Measurements from ENCODE around the gene VPS45.

Gene VPS45

DNA sequence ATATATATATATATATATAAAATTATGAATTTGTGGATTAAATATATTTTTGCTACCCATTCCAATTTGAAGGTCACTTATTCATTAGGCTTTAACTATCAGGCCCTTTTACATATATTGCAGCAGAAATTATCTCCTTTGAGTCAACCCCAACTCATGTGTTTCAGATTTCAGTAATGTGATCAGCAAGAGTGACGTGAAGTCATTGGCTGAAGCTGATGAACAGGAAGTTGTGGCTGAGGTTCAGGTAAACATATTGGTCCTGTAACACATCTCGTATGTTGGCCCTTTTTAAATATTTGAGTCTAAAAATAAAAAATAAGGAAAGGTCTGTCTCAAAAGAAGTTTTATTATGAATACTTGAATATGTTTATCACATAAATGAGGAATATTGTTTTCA, 8.5 kb downstream of the VPS45 start:
- no peak for FAIRE-seq

DNA sequence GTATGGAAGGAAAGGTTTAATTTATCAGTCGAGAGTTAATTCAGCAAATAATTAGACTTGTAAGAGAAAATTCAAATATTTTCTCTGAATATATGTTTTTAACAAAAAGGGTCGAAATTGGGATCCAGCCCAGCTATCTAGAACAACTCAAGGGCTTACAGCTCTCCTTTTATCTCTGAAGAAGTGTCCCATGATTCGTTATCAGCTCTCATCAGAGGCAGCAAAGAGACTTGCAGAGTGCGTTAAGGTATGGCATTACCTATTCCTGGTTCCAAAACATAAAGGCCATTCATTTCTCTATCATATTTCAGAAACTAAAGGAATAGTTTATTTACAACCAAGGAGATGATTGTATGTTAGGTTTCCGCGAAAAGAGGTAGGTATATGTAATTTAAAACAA, 9.4 kb downstream of the VPS45 start:
- FAIRE-seq: no peak

GRCh38 chr1:150080784-150081183, 13.2 kb downstream of the VPS45 start:
- FAIRE-seq: no peak

DNA sequence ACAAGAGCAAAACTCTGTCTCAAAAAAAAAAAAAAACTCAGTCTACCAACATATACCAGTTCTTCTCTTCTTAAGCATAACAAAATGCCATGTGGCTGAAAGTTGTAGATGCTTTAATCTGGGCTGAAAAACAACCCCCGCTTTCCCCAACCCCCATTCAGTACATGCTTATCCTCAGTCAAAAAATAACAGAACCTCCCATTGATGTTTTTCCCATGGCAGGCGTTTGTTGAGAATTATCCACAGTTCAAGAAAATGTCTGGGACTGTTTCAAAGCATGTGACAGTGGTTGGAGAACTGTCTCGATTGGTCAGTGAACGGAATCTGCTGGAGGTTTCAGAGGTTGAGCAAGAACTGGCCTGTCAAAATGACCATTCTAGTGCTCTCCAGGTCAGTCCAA, 14.9 kb downstream of the VPS45 start:
- FAIRE-seq: no peak

- FAIRE-seq: no peak
These were observed 16.3 kb downstream of the VPS45 start for GRCh38 chr1:150083907-150084306.

GRCh38 chr1:150085406-150085805, 17.8 kb downstream of the VPS45 start:
- FAIRE-seq: no peak

GRCh38 chr1:150087415-150087814, 19.8 kb downstream of the VPS45 start:
- no peak for FAIRE-seq

DNA sequence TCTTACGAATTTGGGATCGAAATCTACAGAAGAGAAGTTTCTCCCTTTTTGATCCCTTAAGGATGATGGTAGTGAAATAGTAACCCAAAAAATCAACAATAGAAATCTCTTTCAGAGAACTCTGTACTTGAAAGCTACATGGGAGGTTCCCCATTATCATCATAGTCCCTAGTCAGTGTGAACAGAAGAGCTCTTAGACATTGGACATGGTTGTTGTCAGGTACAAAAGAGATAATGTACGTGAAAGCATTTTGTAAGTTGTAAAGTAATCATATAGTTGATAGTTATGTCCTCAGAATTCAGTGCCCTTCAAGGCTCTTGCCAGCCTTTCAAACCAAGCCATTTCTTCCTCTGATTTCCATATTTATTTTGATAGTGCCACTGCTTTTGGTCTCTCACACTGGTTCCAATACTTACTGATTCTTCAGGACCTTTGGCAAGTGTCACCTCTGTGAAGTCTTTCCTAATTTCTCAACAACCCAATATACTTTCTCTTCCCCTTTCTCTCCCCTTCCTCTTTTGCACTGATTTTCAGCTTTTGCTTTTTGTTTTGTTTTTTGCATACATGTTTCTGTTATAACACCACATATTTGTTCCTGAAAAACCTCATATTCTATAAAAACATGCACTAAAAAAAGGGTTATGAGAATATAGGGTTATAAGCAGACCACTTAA, 22.4 kb downstream of the VPS45 start:
- FAIRE-seq: no peak

- no peak for FAIRE-seq
These were observed 24.7 kb downstream of the VPS45 start for GRCh38 chr1:150092180-150092791.

DNA sequence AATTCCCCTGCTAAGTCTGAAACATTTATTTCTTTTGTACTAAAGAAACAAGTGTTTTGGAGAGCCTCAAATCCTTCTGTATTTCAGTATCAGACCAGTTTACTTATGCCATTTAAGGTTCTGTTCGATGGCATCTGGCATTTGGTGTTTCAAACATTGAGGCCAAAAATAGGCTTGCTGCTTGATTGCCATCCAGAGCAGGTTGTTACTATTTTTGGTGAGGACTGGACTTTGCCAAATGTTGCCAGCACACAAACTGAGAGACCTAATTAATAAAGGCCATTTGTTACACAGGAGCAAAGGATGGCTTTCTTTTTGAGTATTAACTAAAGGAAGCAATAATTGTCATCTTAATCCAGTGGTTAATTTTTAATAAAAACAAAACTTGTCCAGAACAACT, 26.2 kb downstream of the VPS45 start:
- FAIRE-seq: no peak

DNA sequence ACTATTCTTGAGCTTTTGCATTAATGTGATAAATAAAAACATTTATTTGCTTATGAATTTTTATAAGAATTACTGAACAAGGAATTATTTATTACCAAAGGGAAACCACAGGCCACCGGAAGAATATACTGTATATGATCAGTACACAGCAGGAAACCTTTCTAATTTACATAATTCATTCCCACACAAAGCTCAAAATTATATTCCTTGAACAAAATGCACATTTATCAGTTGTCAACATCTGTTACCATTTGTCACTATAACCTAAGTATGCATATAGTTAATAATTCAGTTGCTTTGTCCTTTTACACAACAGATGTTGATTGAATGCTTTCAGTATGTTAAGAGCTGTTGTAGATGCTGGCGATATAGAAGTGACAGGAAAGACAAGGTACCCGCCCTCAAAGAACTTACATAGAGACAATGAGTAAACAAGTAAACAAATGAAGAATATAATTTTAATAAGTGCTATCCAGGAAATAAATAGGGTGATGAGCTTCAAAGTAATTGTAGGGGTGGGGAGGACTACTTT, 27.2 kb downstream of the VPS45 start:
- FAIRE-seq: no peak

DNA sequence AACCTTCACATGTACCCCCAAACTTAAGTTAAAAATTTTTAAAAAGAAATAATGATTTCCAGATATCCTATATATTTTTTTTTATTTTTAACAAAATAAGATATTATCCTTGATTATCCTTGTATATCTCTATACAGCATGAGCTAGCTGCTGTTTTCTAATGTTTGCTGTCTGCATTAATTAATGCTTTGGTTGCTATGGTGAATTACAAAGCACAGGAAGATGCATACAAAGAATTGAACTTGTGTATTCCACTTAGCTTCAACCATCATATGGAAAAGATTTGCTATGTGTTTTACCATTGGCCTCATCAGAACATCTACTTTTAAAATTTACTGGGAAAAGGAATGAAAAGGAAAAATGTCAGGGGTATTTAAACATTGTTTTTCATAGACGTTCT, 35.4 kb downstream of the VPS45 start:
- no peak for FAIRE-seq

- FAIRE-seq: no peak
These were observed 38.8 kb downstream of the VPS45 start for GRCh38 chr1:150106341-150106740.

- FAIRE-seq: no peak
These were observed 42.0 kb downstream of the VPS45 start for GRCh38 chr1:150109586-150109985.

- no peak for FAIRE-seq
These were observed 42.5 kb downstream of the VPS45 start for GRCh38 chr1:150110116-150110515.

- no peak for FAIRE-seq
These were observed 44.1 kb downstream of the VPS45 start for GRCh38 chr1:150111670-150112069.

DNA sequence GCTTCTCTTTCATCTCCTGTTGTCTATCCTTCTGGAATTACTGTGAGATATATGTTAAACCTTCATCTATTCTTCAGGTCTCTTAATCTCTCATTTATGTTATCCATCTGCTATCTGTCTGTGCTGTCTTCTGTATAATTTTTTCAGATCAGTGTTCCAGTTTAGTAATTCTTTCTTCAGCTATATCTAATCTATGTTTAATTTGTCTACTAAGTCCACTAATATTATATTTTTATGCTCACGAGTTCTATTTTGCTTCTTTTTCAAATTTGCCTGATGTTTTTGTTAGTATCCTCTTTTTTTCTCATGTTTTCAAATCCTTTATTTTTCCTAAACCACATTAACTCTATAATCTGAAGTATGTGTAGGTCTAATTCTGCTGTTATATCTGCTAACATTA, 47.5 kb downstream of the VPS45 start:
- no peak for FAIRE-seq

DNA sequence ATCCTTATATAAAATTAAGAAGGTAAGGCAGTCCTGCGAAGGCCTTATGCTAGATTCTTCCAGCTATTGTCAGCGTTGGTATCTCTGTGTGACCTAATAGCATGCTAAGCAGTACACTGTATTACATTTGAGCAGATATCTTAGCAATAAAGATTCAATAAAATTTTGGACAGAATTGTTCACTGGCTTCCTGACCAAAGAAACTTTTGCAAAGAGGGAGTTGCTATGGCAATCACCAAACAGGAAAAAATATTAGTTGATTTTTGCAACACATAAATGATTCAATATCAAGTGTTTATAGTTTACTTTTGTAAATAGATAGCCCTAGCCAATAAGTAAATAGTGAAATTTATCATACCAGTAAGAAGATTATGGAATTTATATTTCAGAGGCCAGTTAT, 51.1 kb downstream of the VPS45 start:
- FAIRE-seq: no peak

DNA sequence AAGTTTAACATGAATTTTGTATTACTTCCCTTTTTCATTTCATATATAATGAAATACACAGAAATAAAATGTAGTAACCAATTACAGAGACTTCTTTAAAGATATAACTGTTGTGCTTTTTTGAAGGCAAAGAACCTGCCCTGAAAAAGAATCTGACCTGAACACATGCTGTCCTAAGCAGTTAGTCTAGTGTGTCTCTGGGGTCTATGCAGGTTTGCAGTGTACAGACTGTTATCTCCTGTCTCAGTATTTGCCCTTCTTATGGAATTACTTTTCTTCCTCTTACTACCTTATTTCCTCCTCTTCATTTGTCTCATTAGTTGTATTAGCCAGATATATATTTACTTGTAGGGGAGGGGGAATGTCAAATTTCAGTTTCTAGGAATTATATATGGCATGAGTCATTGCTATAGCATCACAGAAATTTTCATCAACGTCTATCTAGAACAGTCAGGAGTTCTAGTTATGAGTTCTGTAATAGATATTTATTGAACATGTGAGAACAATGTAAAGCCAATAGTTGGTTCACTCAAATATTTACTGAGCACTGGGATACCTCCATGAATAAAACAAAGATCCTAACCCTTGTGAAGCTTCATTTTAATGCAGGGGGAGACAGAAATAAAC, 53.8 kb downstream of the VPS45 start:
- FAIRE-seq: no peak

DNA sequence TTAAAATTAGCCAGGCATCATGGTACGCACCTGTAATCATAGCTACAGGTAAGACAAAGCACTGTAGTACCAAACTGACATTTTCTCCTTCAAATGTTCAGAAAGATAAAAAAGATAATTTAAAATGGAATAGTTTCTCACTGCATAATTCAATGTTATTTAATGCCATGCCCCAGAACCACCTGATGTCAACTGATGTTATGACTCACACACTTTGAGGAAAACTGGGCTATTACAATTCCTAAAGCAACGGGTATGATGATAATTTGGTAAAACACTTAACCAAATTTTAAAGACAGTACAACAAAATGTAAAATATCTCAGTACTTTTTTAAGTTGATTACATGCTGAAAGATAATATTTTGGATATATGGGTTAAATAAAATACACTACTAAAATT, 59.2 kb downstream of the VPS45 start:
- no peak for FAIRE-seq

- FAIRE-seq: no peak
These were observed 59.9 kb downstream of the VPS45 start for GRCh38 chr1:150127464-150127863.

DNA sequence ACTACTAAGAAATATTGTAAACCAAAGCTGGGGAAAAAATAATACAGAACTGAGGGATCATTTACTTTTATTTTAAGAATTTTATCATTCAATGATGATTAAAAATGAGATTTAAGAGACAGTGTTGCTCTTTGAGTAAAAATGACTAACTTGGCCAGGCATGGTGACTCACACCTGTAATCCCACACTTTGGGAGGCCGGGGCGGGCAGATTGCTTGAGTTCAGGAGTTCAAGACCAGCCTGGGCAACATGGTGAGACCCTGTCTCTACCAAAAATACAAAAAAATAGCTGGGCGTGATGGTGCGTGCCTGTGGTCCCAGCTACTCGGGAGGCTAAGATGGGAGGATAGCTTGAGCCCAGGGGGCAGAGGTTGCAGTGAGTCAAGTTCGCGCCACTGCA, 60.3 kb downstream of the VPS45 start:
- no peak for FAIRE-seq

DNA sequence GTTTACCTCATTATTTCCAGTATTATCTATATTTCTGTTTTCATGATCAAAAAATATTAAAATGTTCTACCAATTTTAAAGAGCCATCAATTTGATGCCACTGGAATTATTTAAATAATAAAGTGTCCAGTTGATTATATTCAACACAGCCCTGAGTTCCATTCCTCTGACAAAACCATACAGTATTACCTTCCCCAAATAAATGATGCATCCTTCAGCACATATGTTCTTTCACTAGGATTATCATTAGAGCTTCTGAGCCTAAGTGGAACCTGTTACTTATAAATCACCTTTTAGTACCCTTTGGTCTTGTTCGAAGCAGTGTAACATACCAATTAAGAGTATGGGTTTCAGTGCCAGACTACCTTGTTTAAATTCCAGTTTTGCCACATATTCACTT, 64.8 kb downstream of the VPS45 start:
- no peak for FAIRE-seq

- FAIRE-seq: no peak
These were observed 67.0 kb downstream of the VPS45 start for GRCh38 chr1:150134537-150134936.
